ENCODE measurements around the gene CYB561A3. TPM values are rescaled to one million over a fixed set of nuclear protein-coding genes. Genes with fewer than 3 reads are reported as not detected.

The CYB561A3 gene
- total RNA-seq, 1 donor from 2014 or later: 13.4 TPM

DNA sequence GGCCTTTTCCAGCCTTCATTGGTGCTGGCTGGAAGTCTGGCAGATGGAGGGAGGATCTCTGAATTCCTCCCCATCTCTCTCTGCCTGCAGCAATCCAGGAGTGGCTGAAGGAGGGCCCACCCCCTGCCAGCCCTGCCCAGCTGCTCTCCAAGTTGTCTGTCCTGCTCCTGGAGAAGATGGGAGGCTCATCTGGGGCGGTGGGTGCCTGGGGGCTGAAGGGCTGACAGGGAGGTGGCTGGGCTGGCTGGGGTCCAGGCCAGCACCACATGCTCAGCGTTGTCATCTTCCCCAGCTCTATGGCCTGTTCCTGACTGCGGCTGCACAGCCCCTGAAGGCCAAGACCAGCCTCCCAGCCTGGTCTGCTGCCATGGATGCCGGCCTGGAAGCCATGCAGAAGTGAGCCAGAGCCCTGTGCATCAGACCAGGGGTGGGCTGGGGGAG is 16.5 kb downstream of the CYB561A3 start:
- peak; percentile 54 for DNase-seq

DNA sequence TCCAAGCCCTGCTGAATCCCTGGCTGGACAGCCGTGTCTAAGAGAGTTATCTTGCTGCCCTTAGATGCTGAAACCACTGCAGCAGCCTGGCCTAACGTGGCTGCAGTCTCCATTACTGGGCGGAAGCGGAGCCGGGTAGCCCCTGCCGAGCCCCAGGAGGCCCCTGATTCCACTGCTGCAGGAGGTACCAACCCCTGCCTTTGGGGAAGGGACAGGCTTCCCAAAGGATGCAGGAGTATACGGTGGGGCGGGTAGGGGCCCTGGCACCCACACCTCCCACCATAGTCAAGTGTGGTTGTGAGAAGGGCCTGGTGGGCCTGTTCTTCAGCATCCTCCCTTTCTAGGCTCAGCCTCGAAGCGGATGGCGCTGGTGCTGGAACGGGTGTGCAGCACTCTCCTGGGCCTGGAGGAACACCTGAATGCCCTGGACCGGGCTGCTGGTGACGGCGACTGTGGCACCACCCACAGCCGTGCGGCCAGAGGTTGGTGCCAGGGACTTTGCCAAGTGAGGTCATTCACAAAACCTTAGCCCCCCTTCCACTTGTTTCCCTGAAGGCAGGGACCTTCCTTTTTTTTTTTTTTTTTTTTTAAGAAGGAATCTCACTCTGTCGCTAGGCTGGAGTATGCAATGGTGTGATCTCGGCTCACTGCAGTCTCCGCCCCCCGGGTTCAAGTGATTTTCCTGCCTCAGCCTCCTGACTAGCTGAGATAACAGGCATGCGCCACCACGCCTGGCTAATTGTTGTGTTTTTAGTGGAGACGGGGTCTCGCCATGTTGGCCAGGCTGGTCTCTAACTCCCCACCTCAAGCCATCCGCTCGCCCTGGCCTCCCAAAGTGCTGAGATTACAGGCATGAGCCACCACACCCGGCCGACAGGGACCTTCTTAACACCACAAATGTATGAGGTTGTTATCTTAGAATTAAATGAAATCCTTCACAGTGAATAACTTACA is 17.6 kb downstream of the CYB561A3 start:
- no peak for DNase-seq

- DNase-seq: no peak
Observed at GRCh38 chr11:61342207-61342803, 19.4 kb downstream of the CYB561A3 start.

- DNase-seq: no peak
Observed at GRCh38 chr11:61341706-61342105, 20.0 kb downstream of the CYB561A3 start.

DNA sequence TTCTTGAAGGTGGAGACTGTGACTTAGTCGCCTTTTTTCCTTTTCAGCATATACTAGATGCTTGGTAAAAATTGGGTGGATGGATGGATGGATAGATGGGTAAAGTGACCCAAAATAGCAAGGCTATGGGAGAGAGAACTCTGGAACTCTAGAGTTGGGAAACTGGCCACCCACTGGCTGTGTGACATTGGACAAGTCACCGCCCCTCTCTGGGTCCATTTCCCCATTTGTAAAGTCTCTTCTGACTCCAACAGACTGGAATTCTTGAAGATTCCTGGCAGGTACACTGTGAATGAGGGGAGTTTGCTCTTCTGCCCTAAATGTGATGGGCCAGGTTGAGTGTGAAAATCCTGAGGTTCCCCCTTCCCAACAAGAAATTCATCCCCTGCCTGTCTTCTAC is 20.7 kb downstream of the CYB561A3 start:
- no peak for DNase-seq

DNA sequence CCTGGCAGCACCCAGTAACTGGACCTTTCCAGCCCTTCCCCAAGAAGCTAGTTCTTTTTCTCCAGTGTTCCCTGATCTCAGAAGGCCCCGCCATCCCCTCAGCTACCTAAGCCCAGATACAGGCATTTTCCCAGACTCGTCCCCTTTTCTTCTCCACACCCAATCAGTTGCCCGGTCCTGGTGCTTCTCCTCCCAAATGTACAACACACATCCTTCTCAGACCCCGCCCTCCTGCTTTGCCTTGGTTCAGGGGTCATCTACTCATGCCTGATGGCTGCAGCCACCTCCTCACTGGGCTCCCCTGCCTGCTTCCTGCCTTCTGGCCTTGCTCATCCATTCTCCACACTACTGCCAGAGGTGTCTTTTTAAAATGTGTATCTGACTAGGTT is 22.2 kb downstream of the CYB561A3 start:
- DNase-seq: no peak

GRCh38 chr11:61338783-61339489 is 22.7 kb downstream of the CYB561A3 start:
- no peak for DNase-seq

DNA sequence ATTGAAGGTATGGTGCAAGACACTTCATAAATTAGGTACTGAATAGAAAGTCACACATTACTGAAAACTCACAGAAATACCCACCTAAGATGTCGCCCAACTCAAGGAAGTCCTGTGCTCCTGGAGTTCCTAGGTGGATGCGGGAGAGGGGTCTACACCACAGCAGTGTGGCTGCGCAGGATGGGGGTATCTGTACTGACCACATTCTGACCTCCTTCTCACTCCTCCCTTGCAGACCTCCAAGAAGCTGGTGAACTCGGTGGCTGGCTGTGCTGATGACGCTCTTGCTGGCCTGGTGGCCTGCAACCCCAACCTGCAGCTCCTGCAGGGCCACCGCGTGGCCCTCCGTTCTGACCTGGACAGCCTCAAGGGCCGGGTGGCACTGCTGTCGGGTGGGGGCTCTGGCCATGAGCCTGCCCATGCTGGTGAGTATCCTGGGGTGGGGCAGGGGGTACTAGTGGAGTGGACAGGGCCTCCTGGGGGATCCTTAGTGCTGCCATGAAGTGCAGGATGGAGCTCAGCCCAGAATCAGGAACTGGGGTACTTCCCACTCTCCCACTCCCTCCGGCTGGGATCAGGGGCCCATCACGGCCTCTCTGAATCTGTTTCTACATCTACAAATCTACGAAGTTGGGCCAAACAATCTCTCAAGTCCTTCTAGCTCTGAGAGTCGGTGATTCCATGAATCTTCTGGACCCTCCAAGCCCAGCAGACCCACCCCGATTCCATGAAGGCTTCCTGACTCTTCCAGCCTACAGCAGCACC is 23.8 kb downstream of the CYB561A3 start:
- DNase-seq: no peak

- peak; percentile 69 for DNase-seq
Observed at GRCh38 chr11:61336171-61336935, 25.3 kb downstream of the CYB561A3 start.

DNA sequence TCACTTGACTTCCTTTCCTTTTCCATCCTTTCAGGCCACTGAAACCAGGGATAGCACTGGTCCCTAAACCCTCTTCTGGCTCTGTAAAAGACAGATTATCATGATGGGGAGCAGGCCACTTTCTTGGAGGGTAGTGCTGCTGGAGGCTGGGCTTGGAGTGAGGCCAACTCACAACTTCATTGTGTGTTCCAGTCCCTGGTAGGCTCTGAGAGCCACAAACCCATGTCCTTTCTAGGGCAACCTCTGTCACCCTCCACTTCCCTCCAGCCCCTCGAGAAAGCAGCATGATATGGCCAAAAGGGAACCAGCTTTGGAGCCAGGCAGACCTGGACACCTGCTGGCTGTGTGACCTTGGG is 26.3 kb downstream of the CYB561A3 start:
- DNase-seq: no peak

GRCh38 chr11:61334434-61335354 is 27.0 kb downstream of the CYB561A3 start:
- DNase-seq: no peak

DNA sequence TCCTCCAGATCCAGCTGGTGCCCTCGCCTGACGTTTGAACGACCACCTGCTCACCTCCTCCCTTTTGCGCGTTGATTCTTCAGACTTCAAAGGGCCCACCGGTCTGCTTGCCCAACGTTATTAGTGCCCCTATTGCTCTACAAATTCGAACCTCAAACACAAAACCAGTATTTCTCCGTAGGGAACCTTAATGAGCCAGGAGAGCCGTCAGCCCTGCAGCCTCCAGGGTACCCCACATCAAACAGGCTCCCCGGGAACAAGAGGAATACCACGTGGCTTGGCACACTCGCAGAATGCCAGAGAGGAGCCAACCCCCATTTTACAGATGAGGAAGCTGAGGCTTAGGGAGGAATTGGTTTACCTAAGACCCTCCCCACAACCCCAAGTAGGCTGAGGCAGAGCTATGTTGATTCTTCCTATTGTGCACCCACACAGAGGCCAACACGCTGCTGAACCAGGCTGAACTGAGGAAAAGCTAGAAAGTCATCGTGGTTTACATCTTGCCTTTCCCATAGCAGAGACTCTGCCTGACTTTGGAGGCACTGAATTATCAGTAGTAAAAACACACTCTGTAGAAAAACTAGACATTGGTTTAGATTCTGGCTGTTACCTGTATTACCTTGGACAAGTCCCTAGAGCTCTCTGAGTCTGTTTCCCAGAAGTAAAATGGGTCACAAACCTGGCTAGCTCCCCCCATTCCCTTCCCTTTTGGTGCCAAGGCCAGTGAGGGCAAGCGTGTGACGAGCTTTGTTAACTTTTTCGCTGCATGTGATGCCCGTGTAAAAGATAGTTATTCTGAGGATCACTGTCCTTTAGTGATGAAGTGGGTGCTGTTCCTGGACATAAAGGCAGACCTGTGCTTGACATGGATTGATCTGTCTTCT is 27.9 kb downstream of the CYB561A3 start:
- DNase-seq: no peak

DNA sequence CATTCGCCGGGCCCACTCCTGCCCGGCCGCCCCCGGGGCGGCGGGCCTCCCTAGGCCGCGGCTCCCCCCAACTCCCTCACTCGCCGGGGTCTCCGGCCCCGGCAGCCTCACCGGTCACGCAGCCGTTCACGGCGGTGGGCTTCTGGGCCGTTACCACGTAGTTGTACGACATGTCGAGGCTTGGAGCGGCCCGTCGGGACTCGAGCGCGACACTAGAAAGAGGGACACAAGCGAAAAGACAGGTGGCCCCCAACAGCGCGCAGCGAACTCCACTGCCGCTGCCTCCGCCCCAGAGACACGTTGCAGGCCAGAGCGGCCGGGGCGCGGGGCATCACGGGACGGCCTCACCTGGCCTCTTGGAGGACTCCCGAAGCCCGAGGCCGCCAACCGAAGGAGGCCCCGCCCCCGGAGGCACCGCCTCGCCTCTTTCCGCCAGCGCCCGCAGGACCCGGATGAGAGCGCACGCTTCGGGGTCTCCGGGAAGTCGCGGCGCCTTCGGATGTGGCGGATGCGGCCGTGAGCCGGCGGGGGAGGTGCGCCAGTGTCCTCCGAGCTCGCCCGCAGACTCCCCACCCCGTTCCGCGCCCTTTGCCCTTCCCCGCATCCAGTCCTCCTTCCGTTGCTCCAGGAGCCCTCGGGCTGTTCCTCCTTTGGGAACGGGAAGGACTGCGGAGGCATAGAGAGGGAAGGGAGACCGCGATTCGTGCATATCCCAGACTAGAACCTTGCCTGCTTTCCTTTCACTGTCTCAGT is 28.7 kb downstream of the CYB561A3 start, which contains the start of the genes DDB1 and TKFC:
DDB1 (minus strand) TSS at position 309 of the 753 bp plus-strand sequence; CDS start at position 172, 137 bp downstream.
TKFC (plus strand) TSS at position 432 of the 753 bp plus-strand sequence. CDS start 1,501 bp downstream, outside the sequence.
- peak; percentile 79 for DNase-seq

DNA sequence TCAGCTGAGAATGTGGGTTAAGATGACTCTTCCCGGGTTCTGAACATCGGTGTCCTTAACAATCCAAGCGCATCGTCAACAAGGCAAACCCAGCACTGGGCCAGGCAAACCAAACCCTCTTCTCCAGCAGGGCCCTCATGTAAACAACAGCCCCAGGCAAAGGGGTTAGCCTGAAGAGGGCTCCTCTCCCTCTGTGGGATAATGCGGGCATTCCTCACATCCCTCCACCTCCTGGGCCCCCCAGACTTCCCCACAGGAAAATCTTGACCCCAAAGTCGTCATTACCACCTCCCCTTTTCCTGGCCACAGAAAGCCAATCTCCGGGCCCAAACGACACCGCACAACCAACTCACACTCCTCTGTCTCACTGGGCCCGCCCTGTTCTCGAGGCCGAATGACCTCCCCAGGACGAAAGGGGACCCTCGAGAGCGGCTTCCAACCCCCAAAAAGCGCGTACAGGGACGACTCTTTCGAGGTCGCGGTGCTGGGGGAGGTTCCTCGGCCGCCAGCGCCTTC is 29.3 kb downstream of the CYB561A3 start:
- no peak for DNase-seq

DNA sequence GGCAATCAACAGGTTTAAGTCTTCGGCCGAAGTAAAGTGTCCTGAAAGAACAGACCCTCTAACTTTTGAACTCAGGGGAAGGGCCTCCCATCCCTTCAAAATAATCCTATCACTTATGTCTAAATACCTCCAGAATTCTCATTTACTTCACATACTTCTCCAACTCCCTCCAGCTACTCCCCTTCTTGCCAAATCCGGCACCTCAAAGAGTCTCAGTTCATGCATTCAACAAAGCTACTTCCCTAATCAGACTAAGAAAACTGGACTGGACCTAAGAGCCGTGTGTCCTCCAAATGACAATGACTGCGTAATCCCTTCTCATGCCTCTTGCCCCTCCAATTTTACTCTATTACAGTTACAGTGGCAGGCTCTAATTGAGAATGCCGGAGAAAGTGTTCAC is 30.0 kb downstream of the CYB561A3 start:
- DNase-seq: no peak

DNA sequence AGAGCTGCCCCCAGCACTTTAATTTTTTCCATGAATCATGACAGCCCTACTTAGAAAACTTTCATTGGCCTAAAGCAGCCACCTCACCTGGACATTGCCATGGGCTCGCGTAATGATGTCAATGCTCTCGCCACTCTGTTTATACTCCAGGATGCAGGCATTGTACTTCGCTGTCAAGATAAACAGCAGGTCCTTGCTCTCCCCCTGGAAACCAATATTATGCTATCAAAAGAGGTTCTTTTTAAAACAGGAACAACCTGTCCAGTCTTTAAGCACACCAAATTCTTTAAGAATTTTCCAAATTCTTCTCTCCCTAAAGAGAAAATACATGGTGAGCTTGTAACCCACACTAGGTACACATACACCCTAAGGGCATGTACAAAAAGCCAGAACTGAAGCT is 31.8 kb downstream of the CYB561A3 start:
- DNase-seq: no peak

DNA sequence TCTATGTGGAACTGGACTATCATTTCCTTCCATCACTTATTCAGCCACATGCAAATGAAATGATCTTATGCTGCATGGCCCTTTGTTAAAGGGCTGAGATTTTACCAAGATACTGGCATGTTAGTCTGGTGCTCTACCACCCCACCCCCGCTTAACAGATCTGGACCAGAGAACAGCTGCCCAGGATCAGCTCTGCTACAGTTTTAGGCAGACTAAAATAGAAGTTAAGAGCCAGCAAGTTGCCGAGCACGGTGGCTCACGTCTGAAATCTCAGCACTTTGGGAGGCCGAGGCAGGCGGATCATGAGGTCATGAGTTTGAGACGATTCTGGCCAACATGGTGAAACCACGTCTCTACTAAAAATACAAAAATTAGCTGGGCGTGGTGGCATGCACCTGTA is 33.3 kb downstream of the CYB561A3 start:
- no peak for DNase-seq

DNA sequence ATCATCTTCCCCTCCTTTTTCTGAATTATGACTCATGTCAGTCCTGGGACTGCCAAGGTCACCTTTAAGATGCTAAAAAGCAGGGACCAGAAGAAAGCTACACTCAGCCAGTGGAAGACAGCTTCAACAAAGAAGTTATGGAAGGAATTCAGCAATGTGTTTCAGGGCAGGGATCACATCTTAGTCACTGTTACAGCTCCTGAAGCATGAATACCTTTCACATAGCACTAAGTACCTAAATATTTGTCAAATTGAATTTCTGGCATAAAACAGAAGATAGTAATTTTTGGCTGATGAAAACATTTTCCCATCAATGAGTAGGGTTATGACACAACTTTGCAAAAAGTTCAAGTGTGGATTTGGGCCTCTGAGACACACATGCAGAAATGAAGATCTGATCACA is 34.0 kb downstream of the CYB561A3 start:
- no peak for DNase-seq
